Esophagus (tissue), 2 donors: ENCODE results near the gene SOX6. TPM values are rescaled to one million over a fixed set of nuclear protein-coding genes. Genes with fewer than 3 reads are reported as not detected.

Experiments used
- H3K27ac ChIP-seq, 2 donors: one replicate each; pipeline ENCODE4 v1.5.1; 2013; ENCODE audit warnings: low read depth in 2 of 2, mild to moderate bottlenecking in 2 of 2, inconsistent platforms in 1 of 2, low read length in 1 of 2, moderate library complexity in 1 of 2
- H3K27me3 ChIP-seq, 2 donors: one replicate each; pipeline ENCODE4 v1.6.1; 2013; ENCODE audit warnings: low read length in 2 of 2, control low read depth in 1 of 2, mild to moderate bottlenecking in 1 of 2; ENCODE audit not compliant: insufficient read depth in 2 of 2, control insufficient read depth in 1 of 2
- H3K36me3 ChIP-seq, 2 donors: one replicate each; pipeline ENCODE4 v1.6.1; 2013; ENCODE audit warnings: low read length in 1 of 2; ENCODE audit not compliant: control insufficient read depth in 2 of 2, insufficient read depth in 2 of 2
- H3K4me1 ChIP-seq, 2 donors: one replicate each; pipeline ENCODE4 v1.6.1; 2013; ENCODE audit warnings: low read length in 1 of 2; ENCODE audit not compliant: control insufficient read depth in 2 of 2, insufficient read depth in 2 of 2
- H3K4me3 ChIP-seq, 2 donors: one replicate each; pipeline ENCODE4 v1.5.1; 2013; ENCODE audit warnings: low read length in 2 of 2, mild to moderate bottlenecking in 2 of 2, low read depth in 1 of 2, moderate library complexity in 1 of 2
- H3K9me3 ChIP-seq, 2 donors: one replicate each; pipeline ENCODE4 v1.6.1; 2013; ENCODE audit warnings: mild to moderate bottlenecking in 2 of 2, low read depth in 1 of 2, low read length in 1 of 2, moderate library complexity in 1 of 2; ENCODE audit not compliant: control insufficient read depth in 2 of 2, insufficient read depth in 1 of 2
- WGBS, 2 donors: extraction: QIAGEN DNeasy Blood & Tissue Kit; methylation state at CpG; one replicate each; pipeline ENCODE4 v1.1.7; 2013; 5-methylcytosine and 5-hydroxymethylcytosine counted together
- polyA plus RNA-seq, 2 donors: library from polyadenylated mRNA; stranded (reverse); fragments of 200-250 nt; gene quantifications; one replicate each; pipeline ENCODE4 v1.2.3, GENCODE V29; 2013
- donor health status: healthy with polysubstance abuse.
- donor health status: Bipolar disorder and iron deficiency.

Gene SOX6
- polyA plus RNA-seq, 2 donors = 1.2 to 2.4 TPM

DNA sequence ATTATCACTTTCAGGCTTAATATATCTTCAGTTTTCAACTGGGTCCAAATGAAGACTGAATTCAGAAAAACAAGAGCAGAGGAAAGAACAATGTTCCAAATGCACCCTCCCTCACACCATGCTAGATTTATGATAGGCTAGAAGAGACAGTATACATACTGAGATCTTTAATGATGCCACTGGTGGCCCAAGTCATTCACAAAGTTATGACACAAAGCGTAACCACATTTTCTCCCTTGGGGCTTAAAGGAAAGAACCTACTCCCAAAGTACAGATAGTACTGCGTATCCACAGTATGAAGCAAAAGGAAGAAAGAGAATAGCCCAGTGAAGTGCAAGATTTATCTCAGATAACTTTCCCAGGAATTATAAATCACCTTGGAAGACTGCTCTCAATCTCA lies 10.9 kb upstream of the SOX6 start:
- 88 to 95% methylated on average over 2 of the region's 2 CpGs for WGBS, 2 donors
- Histone ChIP-seq H3K27ac (no peak overlapping the region), H3K4me3 (no peak overlapping the region), H3K4me1 (no peaks in the 10 kb centered on the region), H3K27me3 (no peaks in the 10 kb centered on the region), H3K9me3 (no peaks in the 10 kb centered on the region), H3K36me3 (no peaks in the 10 kb centered on the region)

DNA sequence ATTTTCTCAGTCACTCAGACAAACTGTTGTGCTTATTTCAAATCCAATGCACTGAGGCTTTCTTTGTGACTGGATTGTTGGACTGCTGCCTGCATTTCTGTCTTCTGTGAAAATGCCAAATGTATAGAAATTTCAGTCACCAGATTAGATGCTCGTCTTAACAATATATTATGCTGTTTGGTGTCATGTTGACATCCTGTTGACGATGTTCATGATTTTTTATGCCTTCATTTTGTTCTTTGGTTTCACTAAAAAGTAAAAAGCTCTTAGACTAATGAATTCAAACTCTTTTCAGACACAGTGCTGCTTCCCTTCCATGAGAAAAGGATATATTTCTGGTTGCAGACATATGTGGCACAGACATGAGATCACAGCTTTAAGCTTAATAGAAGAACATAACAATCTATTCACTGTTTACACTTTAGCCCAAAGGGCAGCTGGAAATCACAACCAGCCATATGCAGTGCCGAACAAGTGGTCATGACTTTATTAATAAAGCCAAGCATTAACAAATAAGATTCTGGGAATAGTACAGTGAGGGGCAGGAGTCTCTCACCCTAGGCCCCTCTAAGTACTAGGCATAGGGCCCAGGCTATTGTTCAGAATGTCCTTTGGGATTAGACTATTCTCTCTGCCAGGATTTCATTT lies 9.4 kb upstream of the SOX6 start:
- H3K27ac ChIP-seq = no peak overlapping the region

DNA sequence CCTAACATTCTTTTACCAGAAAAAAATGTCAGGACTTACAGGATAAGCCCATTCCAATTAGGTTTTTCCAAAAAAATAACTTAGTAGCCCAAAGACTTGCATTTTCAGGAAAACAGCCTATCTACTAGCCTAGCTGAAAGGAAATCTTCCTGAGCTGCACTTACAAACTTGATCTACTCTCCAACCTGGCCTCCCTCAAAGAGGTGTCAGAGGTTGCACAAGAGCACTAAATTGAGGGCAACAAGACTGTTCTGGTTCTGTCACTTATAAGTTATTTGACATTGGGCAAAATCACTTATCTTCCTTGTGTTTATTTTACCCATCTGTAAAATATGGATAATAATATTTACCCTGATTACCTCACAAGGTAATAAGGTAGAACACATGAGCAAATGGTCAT lies 7.9 kb upstream of the SOX6 start:
- Histone ChIP-seq H3K27me3 (no peaks in the 10 kb centered on the region), H3K27ac (no peak overlapping the region), H3K9me3 (no peaks in the 10 kb centered on the region), H3K4me1 (no peaks in the 10 kb centered on the region), H3K4me3 (no peak overlapping the region), H3K36me3 (no peaks in the 10 kb centered on the region)

More for the DNA sequence above, 9.4 kb upstream of the SOX6 start:
- Histone ChIP-seq H3K36me3 (no peaks in the 10 kb centered on the region), H3K4me3 (no peak overlapping the region), H3K27me3 (no peaks in the 10 kb centered on the region), H3K4me1 (no peaks in the 10 kb centered on the region), H3K9me3 (no peaks in the 10 kb centered on the region)
- 60 to 64% methylated on average over 3 of the region's 3 CpGs for WGBS, 2 donors

DNA sequence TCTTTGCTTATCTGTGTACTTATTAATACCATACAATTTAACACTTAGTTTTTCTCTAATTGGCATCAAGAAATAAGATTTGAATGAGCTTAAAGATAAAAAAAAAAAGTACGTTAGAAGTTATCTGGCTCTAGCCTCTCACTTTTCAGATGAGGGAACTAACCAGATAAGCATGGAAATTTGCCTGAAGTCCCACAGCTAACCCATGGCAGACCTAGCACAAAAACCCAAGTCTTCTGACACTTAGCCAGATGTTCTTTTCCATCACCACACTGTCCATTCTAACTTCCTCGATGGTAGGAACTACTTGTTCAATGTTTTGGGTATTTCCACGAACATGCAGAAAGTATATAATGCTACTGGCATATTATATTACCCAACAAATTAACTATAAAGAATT lies 7.4 kb upstream of the SOX6 start:
- no peaks in the 10 kb centered on the region for H3K27me3 ChIP-seq
- H3K27ac ChIP-seq = no peak overlapping the region
- H3K4me3 ChIP-seq = no peak overlapping the region
- no peaks in the 10 kb centered on the region for H3K4me1 ChIP-seq
- H3K9me3 ChIP-seq = no peaks in the 10 kb centered on the region
- no peaks in the 10 kb centered on the region for H3K36me3 ChIP-seq
- 75 to 82% methylated on average over 3 of the region's 3 CpGs for WGBS, 2 donors

DNA sequence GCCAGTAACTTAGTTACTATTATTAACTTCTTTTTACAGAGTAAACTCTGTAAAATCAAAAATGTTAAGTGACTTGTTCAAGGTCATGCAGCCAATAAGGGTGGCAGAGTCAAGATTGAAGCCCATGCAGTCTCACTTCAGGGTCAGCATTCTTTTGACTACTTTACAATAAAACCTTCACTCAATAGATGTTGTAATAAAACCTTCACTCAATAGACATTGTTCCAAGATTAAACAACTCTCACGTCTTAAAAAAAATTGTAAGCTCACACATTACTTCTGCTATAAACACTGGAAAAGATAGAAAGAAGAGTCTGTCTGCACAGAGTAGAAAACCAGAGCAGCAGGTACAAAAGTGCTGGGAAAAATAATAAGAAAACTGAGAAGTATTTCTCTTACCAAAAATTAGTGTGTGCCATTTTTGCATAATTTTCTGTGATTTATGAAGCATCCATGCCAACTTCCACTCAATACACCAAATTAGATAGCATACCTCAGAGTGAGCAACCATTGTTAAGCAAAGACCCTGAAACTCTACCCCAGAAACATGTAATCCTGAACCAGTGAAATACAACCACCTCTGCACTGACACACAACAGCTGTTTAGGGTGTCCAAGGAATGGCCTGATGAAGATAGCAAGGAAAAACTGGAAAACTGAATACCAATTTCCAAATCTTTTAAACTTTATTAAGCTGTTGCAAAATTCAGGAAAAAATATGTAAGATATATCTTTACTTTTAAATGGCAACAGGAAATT lies 4.9 kb upstream of the SOX6 start:
- 75 to 82% methylated on average over 1 of the region's 1 CpG for WGBS, 2 donors
- H3K27me3 ChIP-seq = no peaks in the 10 kb centered on the region

DNA sequence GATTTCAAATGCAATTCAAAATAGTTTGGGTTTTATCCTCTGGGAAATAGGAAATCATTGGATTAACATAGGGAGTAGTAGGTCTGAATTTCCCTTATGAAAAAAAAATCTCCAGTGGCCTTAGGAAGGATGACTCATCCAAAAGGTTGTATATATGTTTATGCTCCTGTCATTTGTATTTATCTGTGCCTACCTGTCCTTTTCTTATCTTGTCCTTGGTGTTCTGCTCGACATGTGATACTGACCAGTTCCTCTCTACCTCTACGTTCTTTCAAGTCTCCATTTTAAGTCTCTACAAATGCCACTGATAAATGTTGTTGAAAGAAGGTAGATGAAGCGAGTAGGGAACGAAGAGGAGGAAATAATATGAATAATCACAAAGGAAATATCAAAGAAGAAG lies 3.0 kb upstream of the SOX6 start:
- Histone ChIP-seq H3K9me3 (no peaks in the 10 kb centered on the region), H3K27ac (no peak overlapping the region), H3K4me3 (no peak overlapping the region), H3K4me1 (no peaks in the 10 kb centered on the region), H3K27me3 (no peaks in the 10 kb centered on the region), H3K36me3 (no peaks in the 10 kb centered on the region)
- 78 to 88% methylated on average over 4 of the region's 4 CpGs for WGBS, 2 donors

More for the DNA sequence above, 4.9 kb upstream of the SOX6 start:
- H3K36me3 ChIP-seq = no peaks in the 10 kb centered on the region
- H3K4me1 ChIP-seq = no peaks in the 10 kb centered on the region
- H3K4me3 ChIP-seq = no peak overlapping the region
- no peaks in the 10 kb centered on the region for H3K9me3 ChIP-seq
- no peak overlapping the region for H3K27ac ChIP-seq

DNA sequence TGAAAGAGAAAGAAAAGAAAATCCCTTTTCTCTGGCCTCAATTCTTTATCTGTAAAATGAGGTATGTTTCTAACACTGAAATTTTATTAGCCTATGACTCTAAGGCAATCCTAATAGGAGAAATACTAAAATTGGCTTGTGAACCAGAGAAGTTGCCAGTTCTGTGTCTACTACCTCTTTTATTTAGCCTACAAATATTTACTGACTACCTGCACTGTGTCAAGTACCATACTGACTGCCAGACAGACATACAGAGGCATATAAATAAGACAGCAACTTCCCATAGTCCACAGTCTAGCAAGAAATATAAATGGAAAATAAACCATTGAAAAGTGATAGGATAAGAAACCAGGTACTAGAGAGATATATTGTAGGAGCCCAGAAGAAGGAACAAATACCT lies 2.4 kb upstream of the SOX6 start:
- Histone ChIP-seq H3K27ac (no peak overlapping the region), H3K27me3 (no peaks in the 10 kb centered on the region), H3K4me3 (no peak overlapping the region), H3K4me1 (no peaks in the 10 kb centered on the region), H3K36me3 (no peaks in the 10 kb centered on the region), H3K9me3 (no peaks in the 10 kb centered on the region)

DNA sequence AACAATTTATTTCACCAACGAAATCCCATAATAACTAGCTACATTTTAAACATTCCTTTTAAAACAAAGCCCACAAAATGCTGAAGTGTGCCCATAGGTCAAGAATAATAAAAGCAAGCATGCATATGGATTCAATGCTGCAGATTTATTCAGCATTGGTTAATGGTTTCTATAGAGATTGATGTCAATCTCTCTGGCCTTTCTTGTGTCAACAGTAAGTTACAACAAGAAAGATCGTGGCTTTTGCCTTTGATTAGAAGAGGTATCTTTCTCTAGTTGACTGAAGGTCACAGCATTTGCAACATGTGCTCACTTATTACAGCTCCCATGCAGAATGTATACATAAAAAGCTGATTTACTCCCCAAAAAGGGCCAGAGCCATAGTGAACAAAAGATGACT lies 1.4 kb upstream of the SOX6 start:
- Histone ChIP-seq H3K4me1 (no peaks in the 10 kb centered on the region), H3K27me3 (no peaks in the 10 kb centered on the region), H3K4me3 (no peak overlapping the region), H3K27ac (no peak overlapping the region), H3K36me3 (no peaks in the 10 kb centered on the region), H3K9me3 (no peaks in the 10 kb centered on the region)
- WGBS, 2 donors = 48 to 50% methylated on average over 2 of the region's 2 CpGs

DNA sequence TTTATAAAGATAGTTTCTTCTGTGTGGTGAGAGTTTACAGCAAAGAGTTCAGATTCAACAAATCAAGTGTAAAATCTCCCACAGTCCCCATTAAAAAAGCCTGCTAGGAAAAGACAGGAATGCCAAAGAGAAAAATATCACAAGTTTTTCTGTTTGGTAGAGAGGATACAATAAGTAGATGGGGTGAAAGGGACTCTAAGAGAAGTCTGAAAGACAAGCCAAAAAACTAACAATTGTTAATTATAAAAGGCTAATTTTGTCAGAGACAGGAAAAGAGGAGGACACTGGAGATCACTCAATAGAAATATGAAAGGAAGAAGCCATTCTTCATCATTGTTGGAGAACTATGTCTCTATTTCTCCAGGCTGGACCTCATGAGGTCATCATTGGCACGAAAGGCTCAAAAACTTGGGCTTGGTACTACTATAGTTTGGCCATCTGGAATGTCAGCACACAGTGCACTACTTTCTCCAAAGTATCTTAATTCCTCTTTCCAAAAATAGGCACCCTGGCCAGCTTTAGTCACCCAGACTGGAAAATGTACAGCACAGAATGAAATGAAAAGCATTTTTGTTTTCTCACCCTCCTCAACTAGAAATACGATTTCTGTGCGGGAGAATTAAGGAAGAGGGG lies 531 bp upstream of the SOX6 start:
- Histone ChIP-seq H3K4me3 (no peak overlapping the region), H3K36me3 (no peaks in the 10 kb centered on the region), H3K9me3 (no peaks in the 10 kb centered on the region), H3K27ac (no peak overlapping the region), H3K4me1 (no peaks in the 10 kb centered on the region), H3K27me3 (no peaks in the 10 kb centered on the region)
- whole genome bisulfite sequencing, 2 donors = 70 to 77% methylated on average over 3 of the region's 3 CpGs

DNA sequence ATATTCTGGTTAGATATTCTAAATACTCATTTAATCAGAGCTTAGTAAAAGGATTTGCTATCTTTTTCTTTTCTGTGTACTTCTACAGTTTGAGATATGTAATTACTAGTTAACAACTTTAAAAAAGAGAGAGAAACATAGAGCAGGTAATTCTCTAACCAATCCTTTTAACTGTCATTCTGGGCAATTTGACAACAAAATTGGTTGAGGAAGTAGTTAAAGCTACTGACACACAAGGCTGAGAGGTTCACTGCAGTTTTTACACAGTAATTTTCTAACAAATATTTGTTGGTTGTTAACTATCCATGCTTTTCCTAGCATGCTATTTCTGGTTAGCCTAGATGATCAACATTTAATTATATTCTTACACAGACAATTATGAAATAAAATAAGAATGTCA lies 3.6 kb downstream of the SOX6 start:
- Histone ChIP-seq H3K9me3 (no peaks in the 10 kb centered on the region), H3K27ac (no peak overlapping the region), H3K27me3 (no peaks in the 10 kb centered on the region), H3K4me3 (no peak overlapping the region), H3K36me3 (no peaks in the 10 kb centered on the region), H3K4me1 (no peaks in the 10 kb centered on the region)
